NCI-H2227 (cell line): ENCODE results near the gene TMEM126A.
A peak's percentile ranks its signal among the peaks of the same experiment; 100 is the strongest.
"Not testable (repeated sequence)": the region's sequence is repeated elsewhere in the genome, so short reads cannot be mapped to it uniquely, and the experiment has no call there.

Experiments used
- DNase-seq: peaks from one replicate; lab custom pipeline; 2025; ENCODE audit not compliant: unreplicated experiment; lab: John Stamatoyannopoulos, UW

Gene TMEM126A

GRCh38 chr11:85656777-85657176 lies 9.0 kb downstream of the TMEM126A start:
- no peak for DNase-seq

GRCh38 chr11:85658180-85658579 lies 10.4 kb downstream of the TMEM126A start:
- no peak for DNase-seq

GRCh38 chr11:85661972-85662664 lies 14.4 kb downstream of the TMEM126A start:
- DNase-seq, result no peak

- peak; percentile 5 for DNase-seq
These were observed 15.4 kb downstream of the TMEM126A start for GRCh38 chr11:85663080-85663752.

GRCh38 chr11:85663753-85664614 lies 16.2 kb downstream of the TMEM126A start:
- peak; percentile 73 for DNase-seq

- peak; percentile 96 for DNase-seq
These were observed 17.1 kb downstream of the TMEM126A start, which contains the start of gene CREBZF for GRCh38 chr11:85664615-85665481. Gene CREBZF, minus strand, starts transcription at chr11:85665129. Its CDS starts 254 bp downstream, at chr11:85664875.

GRCh38 chr11:85665733-85666132 lies 18.0 kb downstream of the TMEM126A start:
- peak; percentile 8 for DNase-seq

GRCh38 chr11:85666687-85667086 lies 18.9 kb downstream of the TMEM126A start:
- DNase-seq, result no peak

GRCh38 chr11:85668157-85668556 lies 20.4 kb downstream of the TMEM126A start:
- DNase-seq, result no peak

GRCh38 chr11:85670949-85671663 lies 23.3 kb downstream of the TMEM126A start:
- DNase-seq, result not testable (repeated sequence)

- DNase-seq, result no peak
These were observed 24.5 kb downstream of the TMEM126A start for GRCh38 chr11:85672105-85672902.

GRCh38 chr11:85673393-85673792 lies 25.6 kb downstream of the TMEM126A start:
- no peak for DNase-seq

GRCh38 chr11:85679576-85679975 lies 31.8 kb downstream of the TMEM126A start:
- DNase-seq, result no peak

- peak; percentile 12 for DNase-seq
These were observed 33.1 kb downstream of the TMEM126A start for GRCh38 chr11:85680897-85681296.

GRCh38 chr11:85682330-85683305 lies 34.9 kb downstream of the TMEM126A start:
- DNase-seq, result peak; percentile 81

- DNase-seq, result peak; percentile 43
These were observed 37.5 kb downstream of the TMEM126A start for GRCh38 chr11:85685125-85685819.

GRCh38 chr11:85685820-85686459 lies 38.2 kb downstream of the TMEM126A start, which contains the start of gene CCDC89:
Gene CCDC89, minus strand, starts transcription at chr11:85686195. Its CDS starts 65 bp downstream, at chr11:85686130.
- peak; percentile 90 for DNase-seq
